ENCODE data around the gene CNNM1.

Gene CNNM1

DNA sequence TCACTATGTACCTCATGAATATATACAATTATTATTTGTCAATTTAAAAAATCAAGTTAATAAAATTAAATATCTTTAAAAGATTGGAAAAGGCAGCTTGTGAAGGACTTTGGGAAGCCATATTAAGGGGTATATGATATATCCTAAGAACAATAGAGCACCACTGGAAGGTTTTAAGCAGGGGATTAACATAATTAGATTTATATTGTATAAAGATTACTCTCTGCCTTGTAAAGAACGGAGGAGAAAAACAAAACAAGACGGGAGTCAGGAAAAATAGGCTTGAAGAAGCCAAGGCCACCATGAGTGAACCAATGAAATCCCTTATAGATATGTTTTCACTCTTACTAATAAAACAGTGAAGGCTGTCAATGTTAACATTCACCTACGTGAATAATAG is 11.1 kb upstream of the CNNM1 start:
- no peak overlapping the region for H3K4me3 ChIP-seq (ENCODE audit: low read depth, low read length)
- in situ Hi-C loops (cut with HindIII; ENCODE audit: low sequenced_read_pairs), result no loop called here
- TF ChIP-seq, protein P1, sequence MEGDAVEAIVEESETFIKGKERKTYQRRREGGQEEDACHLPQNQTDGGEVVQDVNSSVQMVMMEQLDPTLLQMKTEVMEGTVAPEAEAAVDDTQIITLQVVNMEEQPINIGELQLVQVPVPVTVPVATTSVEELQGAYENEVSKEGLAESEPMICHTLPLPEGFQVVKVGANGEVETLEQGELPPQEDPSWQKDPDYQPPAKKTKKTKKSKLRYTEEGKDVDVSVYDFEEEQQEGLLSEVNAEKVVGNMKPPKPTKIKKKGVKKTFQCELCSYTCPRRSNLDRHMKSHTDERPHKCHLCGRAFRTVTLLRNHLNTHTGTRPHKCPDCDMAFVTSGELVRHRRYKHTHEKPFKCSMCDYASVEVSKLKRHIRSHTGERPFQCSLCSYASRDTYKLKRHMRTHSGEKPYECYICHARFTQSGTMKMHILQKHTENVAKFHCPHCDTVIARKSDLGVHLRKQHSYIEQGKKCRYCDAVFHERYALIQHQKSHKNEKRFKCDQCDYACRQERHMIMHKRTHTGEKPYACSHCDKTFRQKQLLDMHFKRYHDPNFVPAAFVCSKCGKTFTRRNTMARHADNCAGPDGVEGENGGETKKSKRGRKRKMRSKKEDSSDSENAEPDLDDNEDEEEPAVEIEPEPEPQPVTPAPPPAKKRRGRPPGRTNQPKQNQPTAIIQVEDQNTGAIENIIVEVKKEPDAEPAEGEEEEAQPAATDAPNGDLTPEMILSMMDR (IDR thresholded peaks at IDR 0.05; ENCODE audit: low read depth, low read length, missing control alignments), result no peak
- DNase-seq (ENCODE audit: low read depth), result no peak

DNA sequence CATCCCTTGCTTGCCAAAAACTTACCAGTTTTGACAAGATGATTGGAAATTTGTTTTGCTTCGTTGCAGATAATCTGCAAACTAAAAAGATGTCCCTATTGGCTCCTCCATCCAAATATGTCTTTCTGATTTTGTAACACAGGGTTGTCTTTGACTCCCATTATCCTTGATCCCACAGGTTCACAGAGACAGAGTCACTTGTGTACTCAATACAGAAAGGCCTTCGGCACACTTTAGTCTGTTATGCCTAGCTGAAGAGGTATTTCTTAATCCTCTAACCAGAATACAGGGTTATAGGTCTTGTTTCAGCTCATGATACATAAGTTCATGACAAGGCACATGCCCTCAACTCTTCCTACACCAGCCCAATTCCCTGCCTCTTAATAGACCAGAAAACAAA is 10.7 kb upstream of the CNNM1 start:
- TF ChIP-seq, protein P1 (IDR thresholded peaks at IDR 0.05; ENCODE audit: low read depth, low read length, missing control alignments), result no peak
- in situ Hi-C loops (cut with HindIII; ENCODE audit: low sequenced_read_pairs), result no loop called here
- no peak for DNase-seq (ENCODE audit: low read depth)
- H3K4me3 ChIP-seq (ENCODE audit: low read depth, low read length), result no peak overlapping the region

DNA sequence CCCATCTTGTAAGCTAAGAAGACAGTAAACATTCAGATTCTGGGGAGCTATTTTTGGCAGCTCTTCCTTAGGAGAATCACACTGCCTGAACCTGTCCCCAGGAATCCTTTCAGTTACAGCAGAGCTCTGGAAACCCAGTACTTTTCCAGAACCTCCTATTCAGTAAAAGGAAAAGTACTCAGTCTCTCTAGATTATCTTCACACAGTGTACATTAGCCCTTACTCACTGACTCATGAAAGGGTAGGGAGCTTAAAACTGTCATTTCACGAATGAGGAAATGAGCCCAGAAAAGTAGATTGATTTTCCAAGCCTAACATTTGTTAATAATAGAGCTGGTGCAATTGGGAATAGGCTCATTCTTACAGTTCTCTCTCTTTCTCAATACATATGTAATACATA is 3.9 kb upstream of the CNNM1 start:
- in situ Hi-C loops (cut with HindIII; ENCODE audit: low sequenced_read_pairs), result no loop called here
- TF ChIP-seq, protein P1 (IDR thresholded peaks at IDR 0.05; ENCODE audit: low read depth, low read length, missing control alignments), result no peak
- H3K4me3 ChIP-seq (ENCODE audit: low read depth, low read length), result no peak overlapping the region
- no peak for DNase-seq (ENCODE audit: low read depth)

DNA sequence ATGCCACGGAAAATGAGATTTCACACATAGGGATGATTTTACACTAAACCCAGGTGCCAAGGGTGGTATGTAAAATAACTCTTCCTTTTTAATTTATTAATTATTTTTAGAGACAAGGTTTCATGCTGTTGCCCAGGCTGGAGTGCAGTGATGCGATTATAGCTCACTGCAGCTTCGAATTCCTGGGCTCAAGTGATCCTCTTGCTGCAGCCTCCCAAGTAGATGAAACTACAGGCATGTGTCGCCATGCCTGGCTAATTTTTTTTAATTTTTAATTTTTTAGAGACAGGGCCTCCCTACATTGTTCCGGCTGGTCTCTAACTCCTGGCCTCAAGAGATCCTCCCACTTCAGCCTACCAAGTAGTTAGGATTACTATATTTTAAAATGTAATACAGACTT is 2.3 kb upstream of the CNNM1 start:
- DNase-seq (ENCODE audit: low read depth), result no peak
- H3K4me3 ChIP-seq (ENCODE audit: low read depth, low read length), result no peak overlapping the region
- TF ChIP-seq, protein P1 (IDR thresholded peaks at IDR 0.05; ENCODE audit: low read depth, low read length, missing control alignments), result no peak
- in situ Hi-C loops (cut with HindIII; ENCODE audit: low sequenced_read_pairs), result no loop called here

DNA sequence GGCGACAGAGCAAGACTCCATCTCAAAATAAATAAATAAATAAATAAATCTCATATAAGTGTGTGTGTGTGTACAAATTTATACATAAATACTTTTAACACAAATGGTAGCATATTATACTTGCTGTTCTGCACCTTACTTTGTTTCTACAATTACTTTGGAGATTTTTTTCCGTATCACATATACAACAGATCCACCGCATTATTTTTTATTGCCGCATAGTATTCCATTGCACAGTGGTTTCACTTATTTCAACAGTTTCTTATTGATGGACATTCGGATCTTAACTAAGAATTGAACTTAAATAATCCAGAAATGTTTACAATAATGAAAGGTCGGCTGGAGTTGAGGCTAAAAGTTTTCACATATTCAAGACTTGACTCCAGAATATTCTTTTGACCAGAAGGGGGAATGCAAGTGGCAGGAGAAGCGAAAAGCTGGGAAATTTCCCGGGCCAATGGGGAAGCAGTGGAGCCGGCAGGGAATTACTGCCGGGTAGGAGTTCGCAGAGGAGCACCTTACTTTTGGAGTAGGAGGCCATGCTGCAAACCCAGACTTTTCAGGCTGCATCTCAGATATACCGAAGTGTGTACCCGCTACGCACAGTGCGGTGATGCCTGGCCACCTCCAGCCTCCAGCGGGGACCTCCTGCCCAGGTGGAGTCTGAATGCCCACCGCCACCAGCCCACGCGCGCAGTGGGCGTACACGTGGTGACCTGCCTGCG is 415 bp upstream of the CNNM1 start:
- H3K4me3 ChIP-seq (ENCODE audit: low read depth, low read length), result peak overlapping the region; percentile 44
- in situ Hi-C loops (cut with HindIII; ENCODE audit: low sequenced_read_pairs), result no loop called here
- DNase-seq (ENCODE audit: low read depth), result no peak
- TF ChIP-seq, protein P1 (IDR thresholded peaks at IDR 0.05; ENCODE audit: low read depth, low read length, missing control alignments), result peak; percentile 6

DNA sequence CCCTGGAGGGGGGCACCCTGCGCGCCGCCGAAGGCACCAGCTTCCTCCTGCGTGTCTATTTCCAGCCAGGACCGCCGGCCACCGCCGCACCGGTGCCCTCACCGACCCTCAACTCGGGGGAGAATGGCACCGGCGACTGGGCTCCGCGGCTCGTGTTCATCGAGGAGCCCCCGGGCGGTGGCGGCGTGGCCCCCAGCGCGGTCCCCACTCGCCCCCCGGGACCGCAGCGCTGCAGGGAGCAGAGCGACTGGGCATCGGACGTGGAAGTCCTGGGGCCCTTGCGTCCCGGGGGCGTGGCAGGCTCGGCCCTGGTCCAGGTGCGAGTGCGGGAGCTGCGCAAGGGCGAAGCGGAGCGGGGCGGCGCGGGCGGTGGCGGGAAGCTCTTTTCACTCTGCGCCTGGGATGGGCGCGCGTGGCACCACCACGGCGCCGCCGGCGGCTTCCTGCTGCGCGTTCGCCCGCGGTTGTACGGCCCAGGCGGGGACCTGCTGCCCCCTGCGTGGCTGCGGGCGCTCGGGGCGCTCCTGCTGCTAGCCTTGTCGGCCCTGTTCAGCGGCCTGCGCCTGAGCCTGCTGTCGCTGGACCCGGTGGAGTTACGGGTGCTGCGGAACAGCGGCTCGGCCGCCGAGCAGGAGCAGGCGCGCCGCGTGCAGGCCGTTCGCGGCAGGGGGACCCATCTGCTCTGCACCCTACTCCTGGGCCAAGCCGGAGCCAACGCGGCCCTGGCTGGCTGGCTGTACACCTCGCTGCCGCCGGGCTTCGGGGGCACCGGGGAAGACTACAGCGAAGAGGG is 594 bp downstream of the CNNM1 start:
- TF ChIP-seq, protein P1 (IDR thresholded peaks at IDR 0.05; ENCODE audit: low read depth, low read length, missing control alignments), result no peak
- H3K4me3 ChIP-seq (ENCODE audit: low read depth, low read length), result peak overlapping the region; percentile 44
- no peak for DNase-seq (ENCODE audit: low read depth)
- in situ Hi-C loops (cut with HindIII; ENCODE audit: low sequenced_read_pairs), result no loop called here
